Astrocyte (in vitro differentiated cells and primary cell): ENCODE results near the gene F12. TPM values are rescaled to one million over a fixed set of nuclear protein-coding genes. Genes with fewer than 3 reads are reported as not detected.

Experiments used
- DNase-seq: peaks from one replicate; pipeline ENCODE4 v3.0.0-alpha.2; 2010; ENCODE audit warnings: low read depth
- FAIRE-seq: peaks from 2 replicates; lab custom pipeline; 2011; peaks lifted over from hg19 to GRCh38; lab: Jason Lieb, UNC
- H2AFZ ChIP-seq: 2 replicates; pipeline ENCODE4 v1.6.0; 2012; ENCODE audit warnings: low read depth, low read length, inconsistent platforms
- H3K27ac ChIP-seq: 2 replicates; pipeline ENCODE4 v1.5.1; 2011; ENCODE audit warnings: low read depth, low read length, inconsistent platforms
- H3K27me3 ChIP-seq: 2 replicates; pipeline ENCODE4 v1.6.0; 2011; ENCODE audit warnings: low read length, inconsistent platforms; ENCODE audit not compliant: insufficient read depth
- H3K36me3 ChIP-seq: 2 replicates; pipeline ENCODE4 v1.5.1; 2011; ENCODE audit warnings: low read length, inconsistent platforms; ENCODE audit not compliant: insufficient read depth
- H3K4me1 ChIP-seq: 2 replicates; pipeline ENCODE4 v1.5.1; 2011; ENCODE audit warnings: low read length, inconsistent platforms; ENCODE audit not compliant: insufficient read depth
- H3K4me2 ChIP-seq: 2 replicates; pipeline ENCODE4 v1.6.0; 2012; ENCODE audit warnings: low read length, inconsistent platforms
- H3K4me3 ChIP-seq: 2 replicates; pipeline ENCODE4 v1.5.1; 2011; ENCODE audit warnings: low read depth, mild to moderate bottlenecking, low read length, inconsistent platforms; ENCODE audit not compliant: insufficient read depth
- H3K79me2 ChIP-seq: 2 replicates; pipeline ENCODE4 v1.6.0; 2012; ENCODE audit warnings: mild to moderate bottlenecking, low read length, inconsistent platforms; ENCODE audit not compliant: insufficient read depth
- H3K9ac ChIP-seq: 2 replicates; pipeline ENCODE4 v1.6.0; 2012; ENCODE audit warnings: mild to moderate bottlenecking, low read length, inconsistent platforms
- H3K9me3 ChIP-seq: 2 replicates; pipeline ENCODE4 v1.5.1; 2012; ENCODE audit warnings: low read depth, mild to moderate bottlenecking, low read length, inconsistent platforms; ENCODE audit not compliant: insufficient read depth
- H4K20me1 ChIP-seq: 2 replicates; pipeline ENCODE4 v1.6.0; 2012; ENCODE audit warnings: low read length, inconsistent platforms; ENCODE audit not compliant: insufficient read depth
- H3K27ac Mint-ChIP-seq: one replicate; pipeline ENCODE4 v1.8.0; 2021; ENCODE audit warnings: mild to moderate bottlenecking, mixed read lengths; ENCODE audit not compliant: unreplicated experiment
- H3K27me3 Mint-ChIP-seq: one replicate; pipeline ENCODE4 v1.8.0; 2021; ENCODE audit warnings: low read depth, mixed read lengths; ENCODE audit not compliant: unreplicated experiment
- H3K36me3 Mint-ChIP-seq: one replicate; pipeline ENCODE4 v1.8.0; 2021; ENCODE audit warnings: low read depth, mixed read lengths; ENCODE audit not compliant: unreplicated experiment
- H3K4me1 Mint-ChIP-seq: one replicate; pipeline ENCODE4 v1.8.0; 2021; ENCODE audit warnings: low read depth, mixed read lengths; ENCODE audit not compliant: unreplicated experiment
- H3K4me3 Mint-ChIP-seq: one replicate; pipeline ENCODE4 v1.8.0; 2021; ENCODE audit warnings: mild to moderate bottlenecking, moderate library complexity, mixed read lengths; ENCODE audit not compliant: unreplicated experiment
- H3K9me3 Mint-ChIP-seq: one replicate; pipeline ENCODE4 v1.8.0; 2021; ENCODE audit warnings: mild to moderate bottlenecking, mixed read lengths; ENCODE audit not compliant: unreplicated experiment
- CTCF ChIP-seq: IDR thresholded peaks from 2 replicates; pipeline ENCODE4 v1.5.1; 2011; ENCODE audit warnings: low read depth, mild to moderate bottlenecking, inconsistent platforms, low read length, moderate library complexity; ENCODE audit not compliant: insufficient read depth
- EZH2 ChIP-seq: IDR thresholded peaks from 2 replicates; pipeline ENCODE4 v1.6.1; 2012; ENCODE audit warnings: mild to moderate bottlenecking, low read length, inconsistent platforms; ENCODE audit not compliant: insufficient read depth
- total RNA-seq: library from RNA; stranded (reverse); gene quantifications from 2 replicates; pipeline ENCODE4 v1.2.1, GENCODE V29; 2021

F12 gene
- total RNA-seq, 1 donor from 2014 or later, result 3.0 TPM

DNA sequence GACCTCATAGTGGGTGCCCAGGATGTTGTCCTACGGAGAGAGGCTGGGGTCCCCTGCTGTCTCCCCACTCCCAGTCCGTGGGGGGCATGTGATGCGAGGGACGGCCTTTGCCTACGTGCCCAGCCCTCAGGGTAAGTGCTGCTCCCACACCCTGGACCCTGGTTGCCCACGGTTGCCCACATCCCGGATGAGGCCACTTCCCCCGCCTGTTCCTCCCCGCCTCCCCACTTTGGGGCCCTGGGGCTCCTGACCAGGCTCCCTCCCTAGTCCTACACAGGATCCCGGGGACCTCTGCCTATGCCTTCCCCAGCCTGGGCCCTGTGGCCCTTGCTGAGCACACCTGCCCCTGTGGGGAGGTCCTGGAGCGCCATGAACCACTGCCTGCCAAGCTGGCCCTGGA, 23.6 kb downstream of the F12 start:
- Histone ChIP-seq H3K79me2 (no peaks in the 10 kb centered on the region), H3K9ac (no peak overlapping the region), H3K9me3 (no peaks in the 10 kb centered on the region), H3K4me2 (no peak overlapping the region), H3K4me3 (no peak overlapping the region), H3K27me3 (peaks cover 12% of the 10 kb centered on the region), H3K36me3 (no peaks in the 10 kb centered on the region), H3K27ac (no peak overlapping the region), H3K4me1 (peaks cover 19% of the 10 kb centered on the region), H4K20me1 (peaks cover 17% of the 10 kb centered on the region), H2AFZ (no peak overlapping the region)
- H3K27ac Mint-ChIP-seq, result no peak overlapping the region
- peaks cover 1% of the 10 kb centered on the region for H3K9me3 Mint-ChIP-seq
- no peak for TF ChIP-seq CTCF
- no peak for TF ChIP-seq EZH2
- peaks cover 45% of the 10 kb centered on the region for H3K27me3 Mint-ChIP-seq
- no peak overlapping the region for H3K4me3 Mint-ChIP-seq
- peaks cover 26% of the 10 kb centered on the region for H3K4me1 Mint-ChIP-seq
- FAIRE-seq, result no peak
- no peak for DNase-seq
- no peaks in the 10 kb centered on the region for H3K36me3 Mint-ChIP-seq

DNA sequence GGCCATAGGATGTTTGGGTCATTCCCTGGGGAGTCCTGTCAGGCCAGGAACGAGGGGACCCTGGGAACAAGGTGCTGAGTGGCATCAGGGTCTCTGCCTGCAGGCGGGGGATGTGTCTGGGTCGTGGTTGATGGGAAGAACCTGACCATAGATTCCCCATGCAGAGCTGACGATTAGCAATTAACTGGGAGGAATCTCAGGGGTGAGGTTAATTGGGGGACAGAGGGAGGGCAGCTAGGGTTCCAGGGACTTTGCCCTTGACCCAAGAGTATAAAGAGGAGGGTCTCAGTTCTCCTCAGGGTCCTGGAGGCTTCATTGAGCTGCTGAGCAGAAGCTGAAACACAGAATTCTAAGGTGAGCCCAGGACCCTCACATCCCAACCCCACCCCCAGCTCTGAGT, 25.2 kb downstream of the F12 start, which contains the start of gene SLC34A1:
TSS of gene SLC34A1 (plus strand) at position 301 of the 400 bp plus-strand sequence. CDS start 1,308 bp downstream, outside the sequence.
- peaks cover 45% of the 10 kb centered on the region for H3K27me3 Mint-ChIP-seq
- no peak within 1 kb of the TSS for H3K27ac Mint-ChIP-seq

More for the DNA sequence above, 25.2 kb downstream of the F12 start, which contains the start of gene SLC34A1:
- H3K9me3 Mint-ChIP-seq, result peaks cover 1% of the 10 kb centered on the region
- H3K4me3 ChIP-seq, result no peak within 1 kb of the TSS
- H3K4me2 ChIP-seq, result no peak within 1 kb of the TSS
- H2AFZ ChIP-seq, result no peak within 1 kb of the TSS
- H3K36me3 ChIP-seq, result no peaks in the 10 kb centered on the region
- H4K20me1 ChIP-seq, result peaks cover 8% of the 10 kb centered on the region
- H3K4me1 ChIP-seq, result peaks cover 12% of the 10 kb centered on the region
- DNase-seq (no peak), FAIRE-seq (no peak)
- TF ChIP-seq CTCF, result no peak
- TF ChIP-seq EZH2, result no peak
- no peak within 1 kb of the TSS for H3K4me3 Mint-ChIP-seq
- peaks cover 12% of the 10 kb centered on the region for H3K27me3 ChIP-seq
- no peaks in the 10 kb centered on the region for H3K9me3 ChIP-seq
- no peak within 1 kb of the TSS for H3K27ac ChIP-seq
- H3K9ac ChIP-seq, result no peak within 1 kb of the TSS
- H3K79me2 ChIP-seq, result no peaks in the 10 kb centered on the region
- no peaks in the 10 kb centered on the region for H3K36me3 Mint-ChIP-seq
- H3K4me1 Mint-ChIP-seq, result peaks cover 17% of the 10 kb centered on the region
